Measurements from ENCODE around the gene TTBK1.

The TTBK1 gene

DNA sequence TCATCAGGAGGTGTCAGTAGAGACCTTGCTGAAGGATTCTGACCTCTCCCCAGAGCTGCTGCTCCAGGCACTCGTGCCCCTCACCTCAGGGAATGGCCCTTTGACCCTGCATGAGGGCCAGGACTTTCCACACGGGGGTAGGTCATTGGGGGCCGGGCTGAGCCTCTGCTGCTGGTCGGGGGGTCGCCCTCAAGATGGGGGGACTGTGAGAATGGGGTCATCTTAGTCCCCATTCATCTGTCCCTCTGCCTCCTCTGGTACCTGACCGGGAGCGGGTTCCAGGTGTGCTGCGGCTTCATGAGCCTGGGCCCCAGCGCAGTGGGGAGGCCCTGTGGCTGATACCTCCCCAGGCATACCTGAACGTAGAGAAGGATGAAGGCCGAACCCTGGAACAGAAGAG, 29.9 kb upstream of the TTBK1 start:
- Histone ChIP-seq H3K9ac (ENCODE audit: low read length) (no peak overlapping the region), H3K36me3 (ENCODE audit: control insufficient read depth, insufficient read depth, low read length) (peaks cover 6% of the 10 kb centered on the region), H3K4me3 (ENCODE audit: low read length) (no peak overlapping the region), H3K9me3 (ENCODE audit: control insufficient read depth, low read length) (no peaks in the 10 kb centered on the region), H3K4me1 (ENCODE audit: control insufficient read depth, insufficient read depth, low read length) (no peaks in the 10 kb centered on the region), H3K27me3 (ENCODE audit: control insufficient read depth, insufficient read depth, low read length) (no peaks in the 10 kb centered on the region)

DNA sequence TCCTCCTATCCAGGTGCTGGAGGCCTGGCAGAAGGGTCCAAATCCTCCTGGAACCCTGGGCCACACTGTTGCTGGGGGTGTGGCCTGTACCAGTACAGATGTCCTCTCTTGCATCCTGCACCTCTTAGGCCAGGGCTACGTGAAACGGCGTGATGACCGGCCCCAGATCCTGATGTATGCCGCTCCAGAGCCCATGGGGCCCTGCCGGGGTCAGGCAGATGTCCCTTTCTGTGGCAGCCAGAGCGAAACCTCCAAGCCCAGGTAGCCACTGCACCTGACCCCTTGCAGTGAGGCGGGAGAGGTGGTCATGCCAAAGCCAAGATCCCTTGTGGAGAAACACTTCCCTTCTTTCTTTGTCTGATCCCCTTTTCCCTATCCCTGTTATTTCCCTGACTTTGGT, 28.2 kb upstream of the TTBK1 start:
- H3K36me3 ChIP-seq (ENCODE audit: control insufficient read depth, insufficient read depth, low read length), result peaks cover 6% of the 10 kb centered on the region
- no peaks in the 10 kb centered on the region for H3K27me3 ChIP-seq (ENCODE audit: control insufficient read depth, insufficient read depth, low read length)
- no peak overlapping the region for H3K9ac ChIP-seq (ENCODE audit: low read length)
- H3K4me3 ChIP-seq (ENCODE audit: low read length), result no peak overlapping the region
- H3K4me1 ChIP-seq (ENCODE audit: control insufficient read depth, insufficient read depth, low read length), result no peaks in the 10 kb centered on the region
- H3K9me3 ChIP-seq (ENCODE audit: control insufficient read depth, low read length), result no peaks in the 10 kb centered on the region

GRCh38 chr6:43216200-43216599, 27.1 kb upstream of the TTBK1 start:
- no peak overlapping the region for H3K4me3 ChIP-seq (ENCODE audit: low read length)

DNA sequence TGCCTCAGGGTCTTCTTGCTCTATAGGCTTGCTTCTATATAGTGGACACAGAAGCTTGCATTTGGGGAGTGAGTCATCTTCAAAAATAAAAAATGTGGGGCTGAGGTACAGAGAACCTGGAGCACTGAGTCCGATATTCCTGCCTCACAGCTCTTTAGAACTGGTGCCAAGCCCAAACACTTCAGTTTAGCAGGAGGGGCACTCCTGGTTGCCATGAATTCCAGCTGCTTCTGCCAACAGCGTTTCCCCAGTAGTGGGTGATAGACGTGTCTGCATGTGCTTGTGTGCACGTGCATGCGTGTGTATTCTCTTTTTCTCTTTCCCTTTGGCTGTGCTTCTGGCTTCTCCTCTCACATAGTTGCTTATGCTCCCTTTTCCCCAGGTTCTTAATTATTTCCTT, 25.9 kb upstream of the TTBK1 start:
- H3K27me3 ChIP-seq (ENCODE audit: control insufficient read depth, insufficient read depth, low read length), result no peaks in the 10 kb centered on the region
- H3K36me3 ChIP-seq (ENCODE audit: control insufficient read depth, insufficient read depth, low read length), result peaks cover 6% of the 10 kb centered on the region
- H3K9me3 ChIP-seq (ENCODE audit: control insufficient read depth, low read length), result no peaks in the 10 kb centered on the region
- H3K4me3 ChIP-seq (ENCODE audit: low read length), result no peak overlapping the region
- peaks cover 9% of the 10 kb centered on the region for H3K4me1 ChIP-seq (ENCODE audit: control insufficient read depth, insufficient read depth, low read length)
- H3K9ac ChIP-seq (ENCODE audit: low read length), result no peak overlapping the region

More at GRCh38 chr6:43216200-43216599, 27.1 kb upstream of the TTBK1 start:
- Histone ChIP-seq H3K9me3 (ENCODE audit: control insufficient read depth, low read length) (no peaks in the 10 kb centered on the region), H3K4me1 (ENCODE audit: control insufficient read depth, insufficient read depth, low read length) (no peaks in the 10 kb centered on the region), H3K36me3 (ENCODE audit: control insufficient read depth, insufficient read depth, low read length) (peaks cover 6% of the 10 kb centered on the region), H3K27me3 (ENCODE audit: control insufficient read depth, insufficient read depth, low read length) (no peaks in the 10 kb centered on the region), H3K9ac (ENCODE audit: low read length) (no peak overlapping the region)

GRCh38 chr6:43219119-43219518, 24.2 kb upstream of the TTBK1 start:
- peaks cover 11% of the 10 kb centered on the region for H3K4me1 ChIP-seq (ENCODE audit: control insufficient read depth, insufficient read depth, low read length)
- no peaks in the 10 kb centered on the region for H3K9me3 ChIP-seq (ENCODE audit: control insufficient read depth, low read length)
- no peaks in the 10 kb centered on the region for H3K27me3 ChIP-seq (ENCODE audit: control insufficient read depth, insufficient read depth, low read length)
- H3K9ac ChIP-seq (ENCODE audit: low read length), result no peak overlapping the region
- peaks cover 12% of the 10 kb centered on the region for H3K36me3 ChIP-seq (ENCODE audit: control insufficient read depth, insufficient read depth, low read length)
- H3K4me3 ChIP-seq (ENCODE audit: low read length), result no peak overlapping the region

DNA sequence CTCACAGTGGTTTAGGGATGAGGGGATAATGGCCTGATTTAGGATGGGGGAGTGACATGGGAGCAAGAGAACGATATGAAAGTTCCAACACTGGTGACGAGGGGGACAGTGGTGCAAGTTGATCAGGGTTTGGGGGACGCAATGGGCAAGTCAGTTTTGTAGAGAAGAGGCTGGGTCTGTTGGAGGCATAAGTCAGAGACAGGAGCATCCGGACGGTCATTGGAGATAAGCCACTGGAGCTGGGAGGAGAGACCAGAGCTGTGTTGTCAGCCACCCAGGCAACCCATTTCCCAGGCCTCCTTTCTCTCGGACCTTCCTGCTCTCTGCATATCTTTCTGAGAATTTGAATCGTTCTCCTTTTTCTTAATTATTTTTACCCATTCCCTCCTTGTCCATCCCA, 23.5 kb upstream of the TTBK1 start:
- peaks cover 17% of the 10 kb centered on the region for H3K4me1 ChIP-seq (ENCODE audit: control insufficient read depth, insufficient read depth, low read length)
- H3K9ac ChIP-seq (ENCODE audit: low read length), result no peak overlapping the region
- no peaks in the 10 kb centered on the region for H3K9me3 ChIP-seq (ENCODE audit: control insufficient read depth, low read length)
- no peaks in the 10 kb centered on the region for H3K27me3 ChIP-seq (ENCODE audit: control insufficient read depth, insufficient read depth, low read length)
- peaks cover 14% of the 10 kb centered on the region for H3K36me3 ChIP-seq (ENCODE audit: control insufficient read depth, insufficient read depth, low read length)
- H3K4me3 ChIP-seq (ENCODE audit: low read length), result no peak overlapping the region

- Histone ChIP-seq H3K4me1 (ENCODE audit: control insufficient read depth, insufficient read depth, low read length) (peaks cover 17% of the 10 kb centered on the region), H3K9me3 (ENCODE audit: control insufficient read depth, low read length) (no peaks in the 10 kb centered on the region), H3K9ac (ENCODE audit: low read length) (no peak overlapping the region), H3K27me3 (ENCODE audit: control insufficient read depth, insufficient read depth, low read length) (no peaks in the 10 kb centered on the region), H3K4me3 (ENCODE audit: low read length) (no peak overlapping the region), H3K36me3 (ENCODE audit: control insufficient read depth, insufficient read depth, low read length) (peaks cover 14% of the 10 kb centered on the region)
Observed at GRCh38 chr6:43220439-43220951, 22.8 kb upstream of the TTBK1 start.

GRCh38 chr6:43221046-43221972, 22.0 kb upstream of the TTBK1 start:
- Histone ChIP-seq H3K4me1 (ENCODE audit: control insufficient read depth, insufficient read depth, low read length) (peaks cover 17% of the 10 kb centered on the region), H3K9ac (ENCODE audit: low read length) (no peak overlapping the region), H3K27me3 (ENCODE audit: control insufficient read depth, insufficient read depth, low read length) (no peaks in the 10 kb centered on the region), H3K36me3 (ENCODE audit: control insufficient read depth, insufficient read depth, low read length) (peaks cover 11% of the 10 kb centered on the region), H3K9me3 (ENCODE audit: control insufficient read depth, low read length) (no peaks in the 10 kb centered on the region), H3K4me3 (ENCODE audit: low read length) (no peak overlapping the region)

GRCh38 chr6:43222418-43223059, 20.7 kb upstream of the TTBK1 start:
- H3K4me3 ChIP-seq (ENCODE audit: low read length), result no peak overlapping the region
- no peaks in the 10 kb centered on the region for H3K27me3 ChIP-seq (ENCODE audit: control insufficient read depth, insufficient read depth, low read length)
- no peak overlapping the region for H3K9ac ChIP-seq (ENCODE audit: low read length)
- no peaks in the 10 kb centered on the region for H3K9me3 ChIP-seq (ENCODE audit: control insufficient read depth, low read length)
- H3K36me3 ChIP-seq (ENCODE audit: control insufficient read depth, insufficient read depth, low read length), result peaks cover 8% of the 10 kb centered on the region
- H3K4me1 ChIP-seq (ENCODE audit: control insufficient read depth, insufficient read depth, low read length), result peaks cover 17% of the 10 kb centered on the region

GRCh38 chr6:43223175-43223574, 20.1 kb upstream of the TTBK1 start:
- no peaks in the 10 kb centered on the region for H3K9me3 ChIP-seq (ENCODE audit: control insufficient read depth, low read length)
- peaks cover 8% of the 10 kb centered on the region for H3K36me3 ChIP-seq (ENCODE audit: control insufficient read depth, insufficient read depth, low read length)
- peaks cover 20% of the 10 kb centered on the region for H3K4me1 ChIP-seq (ENCODE audit: control insufficient read depth, insufficient read depth, low read length)
- no peaks in the 10 kb centered on the region for H3K27me3 ChIP-seq (ENCODE audit: control insufficient read depth, insufficient read depth, low read length)
- H3K9ac ChIP-seq (ENCODE audit: low read length), result no peak overlapping the region
- H3K4me3 ChIP-seq (ENCODE audit: low read length), result no peak overlapping the region

GRCh38 chr6:43226192-43226851, 17.0 kb upstream of the TTBK1 start:
- Histone ChIP-seq H3K27me3 (ENCODE audit: control insufficient read depth, insufficient read depth, low read length) (no peaks in the 10 kb centered on the region), H3K4me3 (ENCODE audit: low read length) (no peak overlapping the region), H3K36me3 (ENCODE audit: control insufficient read depth, insufficient read depth, low read length) (peaks cover 8% of the 10 kb centered on the region), H3K9me3 (ENCODE audit: control insufficient read depth, low read length) (no peaks in the 10 kb centered on the region), H3K4me1 (ENCODE audit: control insufficient read depth, insufficient read depth, low read length) (peaks cover 30% of the 10 kb centered on the region), H3K9ac (ENCODE audit: low read length) (no peak overlapping the region)
